Measurements from ENCODE around the gene AQP1.

- TF ChIP-seq POLR2AphosphoS5 (IDR thresholded peaks at IDR 0.05) (no peak), POLR2A (IDR thresholded peaks at IDR 0.05) (no peak)
- TF ChIP-seq, protein P1, sequence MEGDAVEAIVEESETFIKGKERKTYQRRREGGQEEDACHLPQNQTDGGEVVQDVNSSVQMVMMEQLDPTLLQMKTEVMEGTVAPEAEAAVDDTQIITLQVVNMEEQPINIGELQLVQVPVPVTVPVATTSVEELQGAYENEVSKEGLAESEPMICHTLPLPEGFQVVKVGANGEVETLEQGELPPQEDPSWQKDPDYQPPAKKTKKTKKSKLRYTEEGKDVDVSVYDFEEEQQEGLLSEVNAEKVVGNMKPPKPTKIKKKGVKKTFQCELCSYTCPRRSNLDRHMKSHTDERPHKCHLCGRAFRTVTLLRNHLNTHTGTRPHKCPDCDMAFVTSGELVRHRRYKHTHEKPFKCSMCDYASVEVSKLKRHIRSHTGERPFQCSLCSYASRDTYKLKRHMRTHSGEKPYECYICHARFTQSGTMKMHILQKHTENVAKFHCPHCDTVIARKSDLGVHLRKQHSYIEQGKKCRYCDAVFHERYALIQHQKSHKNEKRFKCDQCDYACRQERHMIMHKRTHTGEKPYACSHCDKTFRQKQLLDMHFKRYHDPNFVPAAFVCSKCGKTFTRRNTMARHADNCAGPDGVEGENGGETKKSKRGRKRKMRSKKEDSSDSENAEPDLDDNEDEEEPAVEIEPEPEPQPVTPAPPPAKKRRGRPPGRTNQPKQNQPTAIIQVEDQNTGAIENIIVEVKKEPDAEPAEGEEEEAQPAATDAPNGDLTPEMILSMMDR (IDR thresholded peaks at IDR 0.05), result no peak
These were observed 23.3 kb downstream of the AQP1 start for GRCh38 chr7:30934732-30935568.

Measured in gastroesophageal sphincter (tissue), 3 donors.